Colonic mucosa (tissue), 4 donors: ENCODE results near the gene LRRIQ4. TPM values are rescaled to one million over a fixed set of nuclear protein-coding genes. Genes with fewer than 3 reads are reported as not detected.

ENCODE experiments used
- DNase-seq: peaks from one replicate; pipeline ENCODE4 v3.0.0-alpha.2; 2020
- H3K27ac ChIP-seq: fragments of 200-600 bp; one replicate; pipeline ENCODE4 v1.8.0; 2021
- H3K27me3 ChIP-seq: fragments of 200-600 bp; one replicate; pipeline ENCODE4 v1.8.0; 2021
- H3K36me3 ChIP-seq: fragments of 200-600 bp; one replicate; pipeline ENCODE4 v1.8.0; 2021
- H3K4me1 ChIP-seq: fragments of 200-600 bp; one replicate; pipeline ENCODE4 v1.8.0; 2021; ENCODE audit warnings: mild to moderate bottlenecking
- H3K4me3 ChIP-seq: fragments of 200-600 bp; one replicate; pipeline ENCODE4 v1.8.0; 2021
- H3K9ac ChIP-seq, 2 donors: one replicate each; pipeline ENCODE4 v1.7.0; 2013; ENCODE audit warnings: control low read depth in 2 of 2, low read depth in 2 of 2, low read length in 2 of 2
- H3K9me3 ChIP-seq: fragments of 200-600 bp; one replicate; pipeline ENCODE4 v1.8.0; 2021
- intact Hi-C: fragments of 100-400 bp; cut with DNase I; formaldehyde crosslinking; loops from one replicate; pipeline ENCODE4 v1.14.1; 2022
- total RNA-seq, 2 donors: library from RNA; stranded (reverse); fragmentation: NEBNext Ultra II Directional in 1 of 2; extraction: Animal tissue kit (Norgen Biotek cat#: 25700) in 1 of 2; gene quantifications; one replicate each; pipeline ENCODE4 v1.2.1, GENCODE V29; 2021
- TF ChIP-seq, protein P1 (sequence below): fragments of 200-600 bp; IDR thresholded peaks from one replicate; pipeline ENCODE4 v1.8.0; 2022; ENCODE audit warnings: antibody characterized with exemption, mild to moderate bottlenecking
- donor health status: healthy.
- donor health status: DM: no; HTN: no; CAD: no.
- donor health status: DM: no; HTN: no; CAD: no.

LRRIQ4 gene
- total RNA-seq, 2 donors from 2014 or later = not detected

DNA sequence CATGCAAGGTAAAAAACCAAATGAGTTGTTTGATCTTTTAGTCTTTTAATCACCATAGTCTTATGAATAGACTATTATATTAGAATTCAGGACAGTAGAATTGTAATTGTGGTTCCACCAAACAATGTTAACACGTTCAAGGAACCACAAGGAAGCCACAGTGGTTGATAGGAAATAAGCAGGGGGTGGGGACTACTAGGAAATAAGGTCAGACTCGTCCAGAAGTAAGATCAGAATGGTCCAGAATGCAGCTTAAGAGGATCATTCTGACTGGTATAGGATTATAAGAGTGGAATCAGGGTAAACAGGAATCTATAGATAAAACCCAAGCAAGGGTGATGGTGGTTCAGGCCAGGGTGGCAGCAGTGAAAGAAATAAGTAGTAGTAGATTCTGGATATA is 31.9 kb upstream of the LRRIQ4 start:
- Histone ChIP-seq H3K9ac (no peak overlapping the region), H3K27ac (no peak overlapping the region), H3K36me3 (peaks cover 4% of the 10 kb centered on the region), H3K4me3 (no peak overlapping the region), H3K27me3 (no peaks in the 10 kb centered on the region), H3K4me1 (peaks cover 4% of the 10 kb centered on the region), H3K9me3 (no peaks in the 10 kb centered on the region)
- TF ChIP-seq, protein P1, sequence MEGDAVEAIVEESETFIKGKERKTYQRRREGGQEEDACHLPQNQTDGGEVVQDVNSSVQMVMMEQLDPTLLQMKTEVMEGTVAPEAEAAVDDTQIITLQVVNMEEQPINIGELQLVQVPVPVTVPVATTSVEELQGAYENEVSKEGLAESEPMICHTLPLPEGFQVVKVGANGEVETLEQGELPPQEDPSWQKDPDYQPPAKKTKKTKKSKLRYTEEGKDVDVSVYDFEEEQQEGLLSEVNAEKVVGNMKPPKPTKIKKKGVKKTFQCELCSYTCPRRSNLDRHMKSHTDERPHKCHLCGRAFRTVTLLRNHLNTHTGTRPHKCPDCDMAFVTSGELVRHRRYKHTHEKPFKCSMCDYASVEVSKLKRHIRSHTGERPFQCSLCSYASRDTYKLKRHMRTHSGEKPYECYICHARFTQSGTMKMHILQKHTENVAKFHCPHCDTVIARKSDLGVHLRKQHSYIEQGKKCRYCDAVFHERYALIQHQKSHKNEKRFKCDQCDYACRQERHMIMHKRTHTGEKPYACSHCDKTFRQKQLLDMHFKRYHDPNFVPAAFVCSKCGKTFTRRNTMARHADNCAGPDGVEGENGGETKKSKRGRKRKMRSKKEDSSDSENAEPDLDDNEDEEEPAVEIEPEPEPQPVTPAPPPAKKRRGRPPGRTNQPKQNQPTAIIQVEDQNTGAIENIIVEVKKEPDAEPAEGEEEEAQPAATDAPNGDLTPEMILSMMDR = no peak
- no peak for DNase-seq
- intact Hi-C loops = no loop called here

DNA sequence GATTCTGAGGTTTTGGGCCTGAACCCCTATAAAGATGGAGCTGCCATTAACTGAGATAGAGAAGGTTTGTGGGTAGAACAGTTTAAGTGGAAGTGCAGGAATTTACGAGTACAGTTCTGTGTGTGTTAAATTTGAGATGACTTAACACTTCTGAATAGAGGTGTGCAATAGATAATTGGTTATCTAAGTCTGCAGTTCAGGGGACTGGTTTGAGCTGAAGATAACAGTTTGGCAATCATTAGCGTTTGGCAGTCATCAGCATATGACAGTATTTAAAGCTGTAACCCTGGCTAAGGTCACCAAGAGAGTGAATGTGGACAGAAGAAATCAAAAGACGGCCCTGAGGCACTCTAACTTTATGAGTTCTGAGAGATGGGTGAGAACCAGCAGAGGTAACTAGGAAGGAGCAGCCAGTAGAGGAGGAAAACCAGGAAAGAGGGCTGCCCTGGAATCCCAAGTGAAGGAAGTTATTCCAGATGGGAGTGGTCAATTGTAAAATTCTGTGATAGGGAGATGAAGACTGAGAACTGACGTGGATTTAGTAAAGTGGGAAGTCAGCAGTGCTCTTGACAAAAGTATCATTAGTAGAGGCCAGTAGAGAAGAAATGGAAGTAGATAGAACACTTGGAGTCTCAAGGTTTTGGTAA is 31.3 kb upstream of the LRRIQ4 start:
- Histone ChIP-seq H3K4me3 (no peak overlapping the region), H3K9me3 (no peaks in the 10 kb centered on the region), H3K4me1 (no peaks in the 10 kb centered on the region), H3K36me3 (peaks cover 4% of the 10 kb centered on the region), H3K27me3 (no peaks in the 10 kb centered on the region), H3K27ac (no peak overlapping the region), H3K9ac (no peak overlapping the region)
- no peak for DNase-seq
- TF ChIP-seq, protein P1 = no peak
- intact Hi-C loops = no loop called here

DNA sequence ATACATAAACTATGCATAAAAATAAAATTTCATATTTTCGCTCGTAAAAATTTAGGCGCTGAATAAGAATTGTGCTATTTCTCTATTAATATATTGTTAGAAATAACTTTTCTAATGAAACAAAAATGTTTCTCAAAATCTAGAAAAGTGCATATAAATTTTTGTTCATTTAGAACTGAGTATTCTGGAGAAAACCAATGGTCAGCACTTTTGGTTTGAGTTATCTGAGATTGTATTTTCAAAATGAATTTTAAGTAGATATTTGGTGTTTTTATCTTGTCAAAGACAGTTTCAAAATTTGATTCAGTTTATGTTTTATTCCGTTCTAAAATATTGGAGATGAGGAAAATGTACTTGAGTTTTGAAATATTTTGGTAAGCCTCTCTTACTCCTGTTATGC is 25.6 kb upstream of the LRRIQ4 start:
- TF ChIP-seq, protein P1 = no peak
- Histone ChIP-seq H3K27me3 (no peaks in the 10 kb centered on the region), H3K9ac (no peak overlapping the region), H3K27ac (no peak overlapping the region), H3K9me3 (no peaks in the 10 kb centered on the region), H3K36me3 (peaks cover 6% of the 10 kb centered on the region), H3K4me1 (no peaks in the 10 kb centered on the region), H3K4me3 (no peak overlapping the region)
- intact Hi-C loops = no loop called here
- no peak for DNase-seq

DNA sequence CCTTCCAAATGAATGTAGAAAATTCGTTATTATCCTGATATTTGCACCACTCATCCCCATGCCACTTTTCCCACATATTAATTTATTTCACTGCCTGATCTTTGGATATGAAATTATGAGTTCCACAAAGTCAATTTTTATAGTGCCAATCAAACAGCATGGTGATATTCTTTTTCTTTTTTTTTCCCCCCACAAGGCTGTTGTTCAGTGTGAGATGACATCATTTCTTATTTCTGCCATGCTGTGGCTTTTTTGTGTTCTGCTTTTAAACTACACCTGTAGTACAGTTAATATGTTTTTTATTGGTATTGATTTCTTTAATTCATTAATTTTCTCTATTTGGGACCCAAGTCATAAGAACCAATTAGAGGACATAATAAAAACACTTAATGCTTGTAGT is 24.9 kb upstream of the LRRIQ4 start:
- Histone ChIP-seq H3K27me3 (no peaks in the 10 kb centered on the region), H3K36me3 (peaks cover 6% of the 10 kb centered on the region), H3K9me3 (no peaks in the 10 kb centered on the region), H3K27ac (no peak overlapping the region), H3K9ac (no peak overlapping the region), H3K4me3 (no peak overlapping the region), H3K4me1 (no peaks in the 10 kb centered on the region)
- TF ChIP-seq, protein P1 = no peak
- no peak for DNase-seq
- intact Hi-C loops = no loop called here

DNA sequence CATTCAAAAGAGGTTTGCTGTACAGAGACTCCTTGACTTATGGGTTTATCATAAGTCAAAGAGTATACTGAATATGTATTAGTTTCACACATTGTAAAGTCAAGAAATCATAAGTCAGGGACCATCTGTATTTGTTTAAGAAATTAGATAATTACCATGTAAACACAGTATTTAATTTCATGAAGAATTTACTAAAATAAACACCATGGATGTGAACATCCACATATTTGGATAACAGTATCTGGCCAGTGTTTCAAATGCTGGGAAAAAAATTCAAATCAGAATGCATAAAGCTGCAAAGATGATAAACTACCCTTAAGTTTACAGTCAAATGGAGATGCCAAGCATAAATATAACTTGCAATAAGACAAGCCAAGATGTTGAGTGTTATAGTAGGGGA is 22.5 kb upstream of the LRRIQ4 start:
- intact Hi-C loops = no loop called here
- Histone ChIP-seq H3K4me1 (no peaks in the 10 kb centered on the region), H3K27ac (no peak overlapping the region), H3K9ac (no peak overlapping the region), H3K9me3 (no peaks in the 10 kb centered on the region), H3K4me3 (no peak overlapping the region), H3K27me3 (no peaks in the 10 kb centered on the region), H3K36me3 (peaks cover 6% of the 10 kb centered on the region)
- TF ChIP-seq, protein P1 = no peak
- DNase-seq = no peak
